ENCODE results near the gene RPS21.

The RPS21 gene

GRCh38 chr20:62354031-62354808 is 32.7 kb upstream of the RPS21 start:
- DNase-seq = no peak

GRCh38 chr20:62354811-62355341 is 32.0 kb upstream of the RPS21 start:
- no peak for DNase-seq

GRCh38 chr20:62355516-62355877 is 31.4 kb upstream of the RPS21 start:
- DNase-seq = no peak

- no peak for DNase-seq
Observed at GRCh38 chr20:62355878-62356588, 30.9 kb upstream of the RPS21 start.

GRCh38 chr20:62356589-62357186 is 30.2 kb upstream of the RPS21 start:
- no peak for DNase-seq

- no peak for DNase-seq
Observed at GRCh38 chr20:62357187-62357667, 29.7 kb upstream of the RPS21 start.

GRCh38 chr20:62357681-62358080 is 29.2 kb upstream of the RPS21 start:
- DNase-seq = no peak

GRCh38 chr20:62358171-62359042 is 28.5 kb upstream of the RPS21 start:
- no peak for DNase-seq

- DNase-seq = peak; percentile 21
Observed at GRCh38 chr20:62359043-62359490, 27.8 kb upstream of the RPS21 start.

GRCh38 chr20:62359491-62360121 is 27.3 kb upstream of the RPS21 start:
- DNase-seq = no peak

- DNase-seq = no peak
Observed at GRCh38 chr20:62360854-62361798, 25.8 kb upstream of the RPS21 start.

- no peak for DNase-seq
Observed at GRCh38 chr20:62361799-62362589, 24.9 kb upstream of the RPS21 start.

- DNase-seq = no peak
Observed at GRCh38 chr20:62362590-62362940, 24.3 kb upstream of the RPS21 start.

- DNase-seq = no peak
Observed at GRCh38 chr20:62362991-62363919, 23.6 kb upstream of the RPS21 start.

- DNase-seq = no peak
Observed at GRCh38 chr20:62363920-62364851, 22.7 kb upstream of the RPS21 start.

GRCh38 chr20:62364911-62365736 is 21.8 kb upstream of the RPS21 start:
- DNase-seq = no peak
